Activated effector memory CD4-positive, alpha-beta T cell treated with Interleukin-2 at 50 U/mL for 16 hours (primary cell): ENCODE data around the gene TNF.

ENCODE experiments used
- DNase-seq: peaks from one replicate; pipeline ENCODE4 v3.0.0-alpha.2; 2020

Gene TNF

GRCh38 chr6:31575335-31575901 is at the start of gene TNF:
TSS of gene TNF (plus strand) at chr6:31575565. CDS start at chr6:31575742, 177 bp downstream.
- DNase-seq = peak; percentile 71

DNA sequence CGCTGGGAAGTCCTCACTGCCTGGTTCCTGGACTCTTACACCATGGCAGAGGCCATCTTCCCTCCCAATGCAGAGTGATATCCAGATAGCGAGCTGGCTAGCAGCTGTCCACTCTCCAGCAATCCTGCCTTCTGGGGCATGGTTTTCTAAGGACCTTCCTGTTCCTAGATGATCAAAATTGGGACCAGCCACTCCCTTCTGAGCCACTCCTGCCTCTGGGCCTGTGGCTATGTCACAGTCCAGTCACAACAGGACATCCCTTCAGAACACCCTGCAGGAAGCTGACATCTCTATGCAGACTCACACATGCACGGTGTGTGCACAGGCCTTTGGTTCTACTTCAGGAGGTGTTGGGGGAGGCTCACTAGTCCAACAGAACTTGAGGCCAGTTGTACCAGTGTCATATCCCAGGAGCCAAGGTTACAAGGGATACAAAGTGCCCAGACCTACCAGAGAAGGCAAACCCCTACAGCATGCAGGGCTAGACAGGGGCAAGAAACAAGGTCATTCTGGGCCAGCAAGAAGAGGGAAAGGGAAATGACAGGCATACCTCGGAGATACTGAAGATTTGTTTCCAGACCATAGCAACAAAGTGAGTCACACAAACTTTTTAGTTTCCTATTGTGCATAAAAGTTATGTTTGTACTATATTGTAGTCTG is 49.3 kb upstream of the TNF start:
- no peak for DNase-seq

DNA sequence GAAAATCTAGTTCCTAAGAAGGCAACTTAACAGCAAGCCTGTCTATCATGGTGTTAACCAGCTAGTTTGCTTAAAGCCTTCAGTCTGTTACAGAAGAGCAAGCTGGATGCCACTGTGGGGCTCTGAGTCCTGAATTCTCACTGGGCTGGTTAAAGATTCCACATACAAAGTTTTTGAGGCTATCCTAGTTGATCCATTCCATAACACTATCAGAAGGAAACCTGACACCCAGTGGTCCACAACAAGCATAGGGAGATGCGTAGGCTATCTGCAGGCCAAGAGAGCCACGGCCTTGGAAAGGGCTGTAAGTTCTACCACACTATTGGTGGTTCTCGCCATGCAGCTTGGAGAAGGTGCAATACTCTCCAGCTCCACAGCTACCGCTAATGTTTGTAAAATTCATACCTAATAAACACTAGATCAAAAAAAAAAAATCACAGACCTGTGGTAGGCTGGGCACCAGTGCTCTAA is 47.0 kb upstream of the TNF start:
- no peak for DNase-seq

DNA sequence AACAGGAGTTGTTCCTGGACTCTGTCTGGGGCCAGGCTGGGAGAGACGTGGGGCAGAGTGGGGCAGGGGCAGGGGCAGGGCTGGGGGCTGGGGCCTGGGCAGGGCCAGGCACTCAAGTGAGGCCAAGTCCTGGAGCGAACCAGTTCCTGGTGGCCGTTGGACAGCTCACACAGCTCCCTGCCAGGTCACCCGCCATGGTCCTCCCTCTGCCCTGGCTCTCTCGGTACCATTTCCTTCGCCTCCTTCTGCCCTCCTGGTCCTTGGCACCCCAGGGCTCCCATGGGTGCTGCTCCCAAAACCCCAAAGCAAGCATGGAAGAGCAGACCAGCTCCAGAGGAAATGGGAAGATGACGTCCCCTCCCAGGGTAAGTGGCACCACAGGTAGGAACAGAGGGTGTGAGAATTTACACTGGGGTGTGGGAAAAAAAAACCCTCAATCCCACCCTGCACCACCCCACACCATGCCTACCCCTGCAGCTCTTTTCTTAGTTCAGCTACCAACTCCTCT is 46.5 kb upstream of the TNF start, which contains the start of gene MCCD1:
Gene MCCD1, plus strand, starts transcription at position 142 of the 508 bp plus-strand sequence. Its CDS starts 53 bp downstream, at position 195.
- no peak for DNase-seq

DNA sequence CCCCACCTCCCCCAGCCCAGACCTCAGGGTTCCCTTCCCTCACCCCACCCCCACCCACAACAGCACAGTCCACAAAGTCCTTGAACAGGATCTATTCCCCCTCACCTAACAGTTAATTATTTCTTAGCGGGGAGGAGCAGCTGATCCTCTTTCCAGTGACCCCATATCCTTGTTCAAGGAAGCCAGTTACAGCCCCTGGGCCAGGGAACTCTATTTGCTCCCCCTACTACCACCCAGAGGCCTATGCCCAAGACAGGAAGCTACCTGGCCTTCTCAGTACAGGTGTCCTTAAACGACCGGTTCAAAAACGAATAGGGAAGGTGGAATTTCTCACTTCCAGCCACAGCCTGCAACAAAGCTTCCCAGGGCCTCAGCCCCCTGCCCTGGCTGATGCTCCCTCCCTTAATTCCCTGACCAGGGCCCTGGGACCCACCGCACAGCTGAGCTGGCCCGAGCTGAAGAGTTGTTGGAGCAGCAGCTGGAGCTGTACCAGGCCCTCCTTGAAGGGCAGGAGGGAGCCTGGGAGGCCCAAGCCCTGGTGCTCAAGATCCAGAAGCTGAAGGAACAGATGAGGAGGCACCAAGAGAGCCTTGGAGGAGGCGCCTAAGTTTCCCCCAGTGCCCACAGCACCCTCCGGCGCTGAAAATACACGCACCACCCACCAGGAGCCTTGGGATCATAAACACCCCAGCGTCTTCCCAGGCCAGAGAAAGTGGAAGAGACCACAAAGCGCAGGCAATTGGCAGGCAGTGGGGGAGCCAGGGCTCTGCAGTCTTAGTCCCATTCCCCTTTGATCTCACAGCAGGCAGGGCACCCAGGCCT is 45.8 kb upstream of the TNF start:
- no peak for DNase-seq

DNA sequence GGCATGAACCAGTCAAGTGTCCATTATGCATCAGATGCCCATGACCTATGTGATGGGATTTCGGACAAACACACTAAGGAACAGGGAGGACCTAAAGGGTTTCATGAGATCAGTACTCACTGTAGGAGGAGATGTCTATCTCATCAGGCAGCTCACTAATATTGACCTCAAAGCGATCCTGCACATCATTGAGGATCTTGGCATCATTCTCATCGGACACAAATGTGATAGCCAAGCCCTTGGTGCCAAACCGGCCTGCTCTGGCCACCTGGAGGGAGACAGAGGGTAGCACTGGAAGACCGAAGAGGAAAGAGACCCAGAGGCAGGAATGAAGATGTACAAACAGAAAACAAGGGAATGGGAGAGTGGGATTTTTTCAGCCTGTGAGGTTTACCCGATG is 44.7 kb upstream of the TNF start:
- no peak for DNase-seq

GRCh38 chr6:31531162-31531561 is 44.2 kb upstream of the TNF start:
- DNase-seq = no peak

- DNase-seq = no peak
These were observed 43.4 kb upstream of the TNF start for GRCh38 chr6:31531771-31532643.

GRCh38 chr6:31532644-31533454 is 42.5 kb upstream of the TNF start:
- DNase-seq = no peak

- no peak for DNase-seq
These were observed 41.9 kb upstream of the TNF start for GRCh38 chr6:31533455-31533841.

DNA sequence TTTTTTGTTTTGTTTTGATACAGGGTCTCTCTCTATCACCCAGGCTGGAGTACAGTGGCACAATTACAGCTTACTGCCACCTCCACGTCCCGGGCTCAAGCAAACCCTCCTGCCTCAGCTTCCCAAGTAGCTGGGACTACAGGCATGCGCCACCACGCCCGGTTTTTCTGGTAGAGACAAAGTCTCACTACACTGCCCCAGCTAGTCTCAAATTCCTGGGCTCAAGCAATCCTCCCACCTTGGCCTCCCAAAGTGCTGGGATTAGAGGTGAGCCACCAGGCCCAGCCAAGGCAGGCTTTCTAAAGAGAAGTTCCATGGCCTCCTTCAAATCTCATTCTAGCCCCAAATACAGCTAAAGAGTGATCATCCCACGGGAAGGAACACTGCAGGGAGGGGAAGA is 41.4 kb upstream of the TNF start:
- no peak for DNase-seq

DNA sequence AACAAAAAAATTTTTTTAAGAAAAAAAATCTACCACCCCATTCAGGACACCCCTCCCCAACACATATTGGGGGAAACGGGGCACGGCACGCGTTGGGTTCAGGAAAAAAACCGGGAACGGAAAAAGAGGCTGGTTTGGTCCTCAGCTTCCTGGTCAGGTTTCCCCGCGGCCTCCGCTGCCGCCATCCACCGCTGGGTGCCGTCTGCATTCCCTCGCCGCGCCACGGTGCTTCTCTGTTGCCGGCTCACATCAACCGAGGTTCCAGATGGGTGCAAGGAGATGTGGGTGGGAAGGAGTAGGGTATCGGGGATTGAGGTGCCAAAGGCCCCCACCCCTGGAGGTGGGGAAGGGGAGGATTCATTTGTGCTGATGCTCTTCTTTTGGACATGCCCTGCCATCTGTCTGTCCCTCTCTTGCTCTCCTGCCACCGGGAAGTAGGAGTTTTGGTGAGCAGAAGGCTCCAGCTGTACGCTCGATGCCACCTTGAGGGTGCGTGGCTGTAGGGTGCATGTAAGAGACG is 40.8 kb upstream of the TNF start:
- DNase-seq = no peak

- no peak for DNase-seq
These were observed 39.6 kb upstream of the TNF start for GRCh38 chr6:31535538-31536324.

- DNase-seq = no peak
These were observed 36.5 kb upstream of the TNF start for GRCh38 chr6:31538805-31539400.

DNA sequence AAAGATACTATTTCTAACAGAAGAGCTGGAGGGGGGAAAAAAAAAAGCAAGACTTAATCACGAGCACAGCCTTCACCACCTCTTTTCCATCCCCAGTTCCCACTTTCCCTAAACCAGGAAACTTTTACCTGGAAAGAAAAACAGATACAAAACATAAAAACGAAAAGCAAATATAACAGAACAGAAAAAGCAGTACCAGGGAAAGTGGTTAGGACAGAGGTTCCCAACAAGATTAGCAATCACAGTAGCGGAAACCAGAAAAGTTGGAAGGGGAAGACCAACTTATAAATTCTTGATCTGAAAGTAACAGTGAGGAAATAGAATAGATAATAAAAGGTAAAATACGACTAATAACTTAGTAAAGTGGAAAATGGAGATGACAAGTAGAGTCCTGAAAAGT is 34.7 kb upstream of the TNF start:
- DNase-seq = no peak

DNA sequence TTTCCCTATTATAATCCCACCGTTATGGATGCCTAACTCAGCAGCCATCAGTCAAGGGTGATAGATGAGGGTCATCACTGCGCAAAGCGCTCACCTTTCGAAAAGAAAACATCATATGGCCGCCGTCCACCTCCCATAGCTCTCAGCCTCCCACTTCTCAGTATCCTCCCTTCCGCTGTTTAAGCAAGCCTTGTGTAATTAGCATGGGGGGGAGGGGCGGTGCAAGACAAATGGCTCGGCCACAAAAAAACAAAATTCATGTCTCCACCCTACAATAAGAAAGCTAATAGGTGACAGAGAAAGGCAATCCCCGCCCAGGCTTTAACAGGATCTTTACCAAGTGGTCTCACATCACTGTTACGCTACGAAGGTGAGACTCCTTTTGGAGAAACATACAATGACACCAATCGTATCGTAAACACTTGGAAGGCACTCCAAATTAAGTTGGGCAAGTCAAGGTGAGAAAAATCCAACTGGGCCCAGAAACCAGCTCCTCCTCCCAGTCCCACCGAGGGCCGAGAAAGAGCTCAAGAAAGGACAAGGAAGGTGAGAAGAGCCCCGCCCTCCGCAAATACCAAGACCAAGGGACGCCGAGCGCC is 34.2 kb upstream of the TNF start:
- DNase-seq = peak; percentile 62

DNA sequence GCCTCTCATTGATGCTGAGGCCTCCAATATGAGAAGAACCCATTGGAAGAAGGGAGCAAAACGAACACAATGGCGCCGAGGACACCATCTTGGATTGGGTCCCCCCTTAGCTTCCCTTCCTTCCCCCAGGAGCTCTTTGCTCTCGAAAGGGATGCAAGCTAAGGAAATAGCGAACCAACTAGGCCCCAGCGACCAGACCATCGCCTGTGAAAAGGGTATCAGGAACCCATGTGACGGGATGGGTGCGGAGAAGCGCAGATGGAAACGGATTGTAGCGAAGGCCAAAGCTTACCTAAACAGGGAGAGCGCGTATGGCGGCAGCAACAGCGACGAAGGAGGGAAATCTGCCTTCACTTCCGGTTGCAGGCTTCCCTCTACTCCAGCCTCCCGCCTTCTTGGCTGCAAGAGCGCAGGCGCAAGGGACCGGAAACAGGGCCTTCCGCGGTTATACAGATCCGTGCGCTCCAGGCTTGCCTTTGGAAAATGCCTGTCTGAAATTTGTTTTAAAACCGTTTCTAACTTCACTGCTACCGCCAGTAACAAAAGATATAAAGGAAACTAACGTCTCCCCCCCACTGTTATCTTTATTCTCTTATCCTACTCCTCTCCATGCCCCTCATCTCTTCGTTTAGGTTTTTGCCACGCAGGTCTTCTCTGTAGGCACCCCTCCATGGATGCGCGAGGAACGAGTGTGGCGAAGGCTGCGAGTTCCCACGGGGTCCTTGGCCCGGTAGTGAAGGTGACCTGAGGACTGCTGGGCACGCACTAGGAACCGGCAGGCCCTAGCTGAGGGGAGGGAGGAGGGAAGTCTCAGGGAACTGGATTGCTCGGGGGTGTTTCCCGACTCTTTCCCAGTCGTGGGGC is 33.5 kb upstream of the TNF start, which contains the start of gene DDX39B:
Gene DDX39B, minus strand, starts transcription at position 346 of the 864 bp plus-strand sequence. CDS start 1,471 bp downstream, outside the sequence.
- DNase-seq = peak; percentile 90

- no peak for DNase-seq
These were observed 31.7 kb upstream of the TNF start for GRCh38 chr6:31543639-31544038.

- no peak for DNase-seq
These were observed 30.7 kb upstream of the TNF start for GRCh38 chr6:31544676-31545075.
